Stimulated activated CD8-positive, alpha-beta memory T cell treated with anti-CD3 and anti-CD28 coated beads, Interleukin-4, amount 100 ng/mL, for 24 hours (primary cell): Measurements from ENCODE around the gene CDSN.

Experiments
- DNase-seq: peaks from one replicate; pipeline ENCODE4 v3.0.0-alpha.2; 2020; ENCODE audit warnings: low read depth

The CDSN gene

GRCh38 chr6:31145386-31145785 lies 25.1 kb upstream of the CDSN start:
- DNase-seq: no peak

GRCh38 chr6:31144970-31145340 lies 24.7 kb upstream of the CDSN start:
- no peak for DNase-seq

- no peak for DNase-seq
Measured at GRCh38 chr6:31144296-31144969, 24.2 kb upstream of the CDSN start.

GRCh38 chr6:31143148-31143547 lies 22.9 kb upstream of the CDSN start:
- DNase-seq: no peak

- no peak for DNase-seq
Measured at GRCh38 chr6:31142361-31142761, 22.1 kb upstream of the CDSN start.

GRCh38 chr6:31140643-31141042 lies 20.4 kb upstream of the CDSN start:
- DNase-seq: no peak

- DNase-seq: no peak
Measured at GRCh38 chr6:31139599-31139998, 19.4 kb upstream of the CDSN start.

- DNase-seq: no peak
Measured at GRCh38 chr6:31138982-31139381, 18.7 kb upstream of the CDSN start, which contains the start of gene PSORS1C2. PSORS1C2 (minus strand) TSS chr6:31139066; CDS start chr6:31139026, 40 bp downstream.

GRCh38 chr6:31135710-31136109 lies 15.5 kb upstream of the CDSN start:
- no peak for DNase-seq

- no peak for DNase-seq
Measured at GRCh38 chr6:31132806-31133205, 12.6 kb upstream of the CDSN start.

- DNase-seq: no peak
Measured at GRCh38 chr6:31131595-31131994, 11.3 kb upstream of the CDSN start.

GRCh38 chr6:31130751-31131150 lies 10.5 kb upstream of the CDSN start:
- DNase-seq: no peak

GRCh38 chr6:31129130-31129529 lies 8.9 kb upstream of the CDSN start:
- DNase-seq: no peak

- peak; percentile 62 for DNase-seq
Measured at GRCh38 chr6:31128093-31128676, 7.9 kb upstream of the CDSN start.

GRCh38 chr6:31126396-31127175 lies 6.3 kb upstream of the CDSN start:
- DNase-seq: no peak

GRCh38 chr6:31125586-31126363 lies 5.5 kb upstream of the CDSN start:
- no peak for DNase-seq

GRCh38 chr6:31125162-31125561 lies 4.9 kb upstream of the CDSN start:
- DNase-seq: no peak

- no peak for DNase-seq
Measured at GRCh38 chr6:31122791-31123706, 2.8 kb upstream of the CDSN start.

GRCh38 chr6:31121131-31121790 lies 1.0 kb upstream of the CDSN start:
- no peak for DNase-seq

- DNase-seq: no peak
Measured at GRCh38 chr6:31118178-31118577, 2.1 kb downstream of the CDSN start.
